HG02571 (cell line): ENCODE data around the gene NRIP2.

Source experiments
- ATAC-seq: cut with Tn5 transposase; IDR thresholded peaks from one replicate; pipeline ENCODE4 v1.9.1; 2021; ENCODE audit warnings: mild to moderate bottlenecking, moderate library complexity; ENCODE audit not compliant: unreplicated experiment

NRIP2 gene

GRCh38 chr12:2811801-2812200 is 23.0 kb downstream of the NRIP2 start:
- no peak for ATAC-seq

- no peak for ATAC-seq
Observed at GRCh38 chr12:2806700-2807099, 28.1 kb downstream of the NRIP2 start.

- no peak for ATAC-seq
Observed at GRCh38 chr12:2805143-2805520, 29.7 kb downstream of the NRIP2 start.

GRCh38 chr12:2804393-2805142 is 30.3 kb downstream of the NRIP2 start:
- ATAC-seq: no peak

GRCh38 chr12:2803635-2804392 is 31.0 kb downstream of the NRIP2 start:
- ATAC-seq: no peak

GRCh38 chr12:2801044-2801783 is 33.6 kb downstream of the NRIP2 start:
- ATAC-seq: no peak

GRCh38 chr12:2800046-2800570 is 34.7 kb downstream of the NRIP2 start:
- ATAC-seq: no peak

- no peak for ATAC-seq
Observed at GRCh38 chr12:2797721-2798418, 37.0 kb downstream of the NRIP2 start.

- ATAC-seq: no peak
Observed at GRCh38 chr12:2796187-2796666, 38.6 kb downstream of the NRIP2 start.

- peak; percentile 53 for ATAC-seq
Observed at GRCh38 chr12:2795291-2796186, 39.3 kb downstream of the NRIP2 start.

GRCh38 chr12:2794736-2795289 is 40.0 kb downstream of the NRIP2 start, which contains the start of gene FKBP4:
Gene FKBP4, plus strand, starts transcription at chr12:2794970. Its CDS starts 170 bp downstream, at chr12:2795140.
- ATAC-seq: peak; percentile 79

GRCh38 chr12:2794191-2794735 is 40.6 kb downstream of the NRIP2 start:
- ATAC-seq: no peak

GRCh38 chr12:2793561-2793960 is 41.3 kb downstream of the NRIP2 start:
- no peak for ATAC-seq

- no peak for ATAC-seq
Observed at GRCh38 chr12:2792671-2793500, 41.9 kb downstream of the NRIP2 start.

- ATAC-seq: no peak
Observed at GRCh38 chr12:2791089-2791488, 43.7 kb downstream of the NRIP2 start.

- no peak for ATAC-seq
Observed at GRCh38 chr12:2785017-2785416, 49.8 kb downstream of the NRIP2 start.

GRCh38 chr12:2783936-2784600 is 50.8 kb downstream of the NRIP2 start:
- ATAC-seq: no peak

GRCh38 chr12:2779281-2779680 is 55.6 kb downstream of the NRIP2 start:
- no peak for ATAC-seq
